Measurements from ENCODE around the gene SMARCB1. TPM values are rescaled to one million over a fixed set of nuclear protein-coding genes. Genes with fewer than 3 reads are reported as not detected.

The SMARCB1 gene
- total RNA-seq, 4 donors from 2014 or later = 54.2 to 73.9 (median 61.3) TPM

- H3K4me1 ChIP-seq = no peaks in the 10 kb centered on the region
- H3K9me3 ChIP-seq = no peaks in the 10 kb centered on the region
- no peak overlapping the region for H3K4me3 ChIP-seq
- WGBS = 87% methylated on average over 12 of the region's 12 CpGs
- no peak for DNase-seq (ENCODE audit: low spot score in 2 of 2)
- H3K27me3 ChIP-seq = no peaks in the 10 kb centered on the region
- H3K27ac ChIP-seq = no peak overlapping the region
- TF ChIP-seq POLR2AphosphoS5 (IDR thresholded peaks at IDR 0.05) = no peak
- H3K36me3 ChIP-seq = peaks cover 90% of the 10 kb centered on the region
Observed at GRCh38 chr22:23804781-23805291, 18.1 kb downstream of the SMARCB1 start.

- Histone ChIP-seq H3K9me3 (no peaks in the 10 kb centered on the region), H3K27ac (no peak overlapping the region), H3K4me3 (no peak overlapping the region), H3K27me3 (no peaks in the 10 kb centered on the region), H3K36me3 (peaks cover 87% of the 10 kb centered on the region), H3K4me1 (no peaks in the 10 kb centered on the region)
- DNase-seq (ENCODE audit: low spot score in 2 of 2) = no peak
- WGBS = 94% methylated on average over 1 of the region's 1 CpG
- TF ChIP-seq POLR2A (IDR thresholded peaks at IDR 0.05) (no peak), CTCF (IDR thresholded peaks at IDR 0.05) (no peak), EP300 (IDR thresholded peaks at IDR 0.05) (no peak), POLR2AphosphoS5 (IDR thresholded peaks at IDR 0.05) (no peak)
Observed at GRCh38 chr22:23806837-23807236, 20.1 kb downstream of the SMARCB1 start.

- H3K36me3 ChIP-seq = peaks cover 63% of the 10 kb centered on the region
- no peaks in the 10 kb centered on the region for H3K4me1 ChIP-seq
- H3K4me3 ChIP-seq = no peak overlapping the region
- no peak overlapping the region for H3K27ac ChIP-seq
- no peak for TF ChIP-seq POLR2A (IDR thresholded peaks at IDR 0.05)
- TF ChIP-seq POLR2AphosphoS5 (IDR thresholded peaks at IDR 0.05) = no peak
- TF ChIP-seq CTCF (IDR thresholded peaks at IDR 0.05) = no peak
- TF ChIP-seq EP300 (IDR thresholded peaks at IDR 0.05) = no peak
- WGBS = 94% methylated on average over 4 of the region's 4 CpGs
- no peaks in the 10 kb centered on the region for H3K27me3 ChIP-seq
- DNase-seq (ENCODE audit: low spot score in 2 of 2) = no peak
- H3K9me3 ChIP-seq = no peaks in the 10 kb centered on the region
Observed at GRCh38 chr22:23812378-23812777, 25.6 kb downstream of the SMARCB1 start.

GRCh38 chr22:23815541-23816155, 28.9 kb downstream of the SMARCB1 start:
- Histone ChIP-seq H3K4me1 (peaks cover under 1% of the 10 kb centered on the region), H3K27ac (no peak overlapping the region), H3K27me3 (no peaks in the 10 kb centered on the region), H3K4me3 (no peak overlapping the region), H3K9me3 (no peaks in the 10 kb centered on the region), H3K36me3 (peaks cover 69% of the 10 kb centered on the region)
- 81% methylated on average over 9 of the region's 10 CpGs for WGBS
- DNase-seq (ENCODE audit: low spot score in 2 of 2) = no peak
- TF ChIP-seq POLR2A (IDR thresholded peaks at IDR 0.05) = no peak
- no peak for TF ChIP-seq EP300 (IDR thresholded peaks at IDR 0.05)
- TF ChIP-seq POLR2AphosphoS5 (IDR thresholded peaks at IDR 0.05) = no peak

- Histone ChIP-seq H3K27me3 (no peaks in the 10 kb centered on the region), H3K4me1 (peaks cover 6% of the 10 kb centered on the region), H3K9me3 (no peaks in the 10 kb centered on the region), H3K36me3 (peaks cover 69% of the 10 kb centered on the region), H3K27ac (no peak overlapping the region), H3K4me3 (no peak overlapping the region)
- WGBS = 78% methylated on average over 15 of the region's 18 CpGs
- TF ChIP-seq POLR2A (IDR thresholded peaks at IDR 0.05) (no peak), CTCF (IDR thresholded peaks at IDR 0.05) (no peak), POLR2AphosphoS5 (IDR thresholded peaks at IDR 0.05) (no peak), EP300 (IDR thresholded peaks at IDR 0.05) (no peak)
- no peak for DNase-seq (ENCODE audit: low spot score in 2 of 2)
Observed at GRCh38 chr22:23816156-23816976, 29.6 kb downstream of the SMARCB1 start.

GRCh38 chr22:23817146-23817545, 30.4 kb downstream of the SMARCB1 start:
- no peak overlapping the region for H3K4me3 ChIP-seq
- DNase-seq (ENCODE audit: low spot score in 2 of 2) = no peak
- H3K27ac ChIP-seq = no peak overlapping the region
- peaks cover 6% of the 10 kb centered on the region for H3K4me1 ChIP-seq
- H3K36me3 ChIP-seq = peaks cover 72% of the 10 kb centered on the region
- no peak for TF ChIP-seq POLR2A (IDR thresholded peaks at IDR 0.05)
- TF ChIP-seq CTCF (IDR thresholded peaks at IDR 0.05) = no peak
- no peak for TF ChIP-seq EP300 (IDR thresholded peaks at IDR 0.05)
- no peak for TF ChIP-seq POLR2AphosphoS5 (IDR thresholded peaks at IDR 0.05)
- no peaks in the 10 kb centered on the region for H3K27me3 ChIP-seq
- WGBS = 98% methylated on average over 5 of the region's 6 CpGs
- no peaks in the 10 kb centered on the region for H3K9me3 ChIP-seq
